Measurements from ENCODE around the gene AHCYL2. TPM values are rescaled to one million over a fixed set of nuclear protein-coding genes. Genes with fewer than 3 reads are reported as not detected.

The AHCYL2 gene
- polyA plus RNA-seq, 3 donors, result 10.7 to 14.6 (median 12.1) TPM

- Histone ChIP-seq H4K20me1 (ENCODE audit: insufficient read depth, low read length) (no peaks in the 10 kb centered on the region), H2AFZ (ENCODE audit: insufficient read depth, low read depth, low read length, poor library complexity, severe bottlenecking) (no peak overlapping the region), H3K36me3 (replicated peaks in 1 of 2; ENCODE audit: control insufficient read depth in 1 of 2, insufficient read depth in 2 of 2, low read length in 2 of 2) (no peaks in the 10 kb centered on the region), H3K27ac (ENCODE audit: low read depth in 1 of 2, low read length in 2 of 2) (no peak overlapping the region), H3K79me2 (ENCODE audit: insufficient read depth, low read length) (no peaks in the 10 kb centered on the region), H3K9ac (ENCODE audit: insufficient read depth, low read length, poor library complexity, severe bottlenecking) (no peak overlapping the region), H3K27me3 (ENCODE audit: control insufficient read depth in 2 of 2, insufficient read depth in 2 of 2, low read length in 2 of 2) (no peaks in the 10 kb centered on the region), H3K4me2 (replicated peaks; ENCODE audit: extremely low read depth, low read length, poor library complexity, severe bottlenecking) (no peak overlapping the region), H3K9me3 (replicated peaks in 1 of 2; ENCODE audit: control insufficient read depth in 1 of 2, insufficient read depth in 1 of 2, low read length in 2 of 2) (no peaks in the 10 kb centered on the region), H3K4me1 (ENCODE audit: control insufficient read depth in 1 of 2, insufficient read depth in 2 of 2, low read length in 2 of 2) (no peaks in the 10 kb centered on the region), H3K4me3 (replicated peaks in 1 of 3; ENCODE audit: low read depth in 2 of 3, low read length in 3 of 3) (no peak overlapping the region)
- intact Hi-C loops (cut with micrococcal nuclease), result no loop called here
- Mint-ChIP-seq H3K4me3 (no peak overlapping the region), H3K4me1 (no peaks in the 10 kb centered on the region), H3K27me3 (ENCODE audit: low read depth in 3 of 3) (no peaks in the 10 kb centered on the region), H3K9me3 (peaks cover 0 to 4% (median 0%) of the 10 kb centered on the region in 7 donors), H3K36me3 (no peaks in the 10 kb centered on the region), H3K27ac (no peak overlapping the region)
- WGBS (ENCODE audit: insufficient coverage), result no CpG with 5 or more reads among the region's 1 CpG
- DNase-seq, result no peak
- TF ChIP-seq CTCF (IDR thresholded peaks at IDR 0.05), result no peak
Measured at GRCh38 chr7:129361771-129362170, 136.9 kb downstream of the AHCYL2 start.

GRCh38 chr7:129362496-129362895 is 137.7 kb downstream of the AHCYL2 start:
- Histone ChIP-seq H3K4me2 (replicated peaks; ENCODE audit: extremely low read depth, low read length, poor library complexity, severe bottlenecking) (no peak overlapping the region), H3K9ac (ENCODE audit: insufficient read depth, low read length, poor library complexity, severe bottlenecking) (no peak overlapping the region), H3K4me3 (replicated peaks in 1 of 3; ENCODE audit: low read depth in 2 of 3, low read length in 3 of 3) (no peak overlapping the region), H3K4me1 (ENCODE audit: control insufficient read depth in 1 of 2, insufficient read depth in 2 of 2, low read length in 2 of 2) (peaks cover 2 to 4% of the 10 kb centered on the region in 2 donors), H2AFZ (ENCODE audit: insufficient read depth, low read depth, low read length, poor library complexity, severe bottlenecking) (no peak overlapping the region), H3K79me2 (ENCODE audit: insufficient read depth, low read length) (no peaks in the 10 kb centered on the region), H4K20me1 (ENCODE audit: insufficient read depth, low read length) (peaks cover 5% of the 10 kb centered on the region), H3K9me3 (replicated peaks in 1 of 2; ENCODE audit: control insufficient read depth in 1 of 2, insufficient read depth in 1 of 2, low read length in 2 of 2) (no peaks in the 10 kb centered on the region), H3K27me3 (ENCODE audit: control insufficient read depth in 2 of 2, insufficient read depth in 2 of 2, low read length in 2 of 2) (no peaks in the 10 kb centered on the region), H3K36me3 (replicated peaks in 1 of 2; ENCODE audit: control insufficient read depth in 1 of 2, insufficient read depth in 2 of 2, low read length in 2 of 2) (no peaks in the 10 kb centered on the region), H3K27ac (ENCODE audit: low read depth in 1 of 2, low read length in 2 of 2) (no peak overlapping the region)
- Mint-ChIP-seq H3K27ac (no peak overlapping the region), H3K4me1 (peaks cover 3% of the 10 kb centered on the region), H3K36me3 (no peaks in the 10 kb centered on the region), H3K27me3 (ENCODE audit: low read depth in 3 of 3) (no peaks in the 10 kb centered on the region), H3K4me3 (no peak overlapping the region), H3K9me3 (peaks cover 0 to 3% (median 0%) of the 10 kb centered on the region in 7 donors)
- no peak for DNase-seq
- intact Hi-C loops (cut with micrococcal nuclease), result no loop called here
- TF ChIP-seq CTCF (IDR thresholded peaks at IDR 0.05), result no peak
